Airway epithelial cell (primary cell): ENCODE measurements around the gene EIF3B. TPM values are rescaled to one million over a fixed set of nuclear protein-coding genes. Genes with fewer than 3 reads are reported as not detected.

Source experiments
- total RNA-seq: library from RNA; depleted of rRNA; stranded (reverse); fragments of >200 nt; gene quantifications from 2 replicates; pipeline ENCODE4 v1.2.3, GENCODE V29; 2015

Gene EIF3B
- 170 and 180 TPM in 2 replicates for total RNA-seq

GRCh38 chr7:2354186-2354938, at the start of gene EIF3B:
Gene EIF3B (plus strand): TSS chr7:2354827. CDS start chr7:2354922, 95 bp downstream.

DNA sequence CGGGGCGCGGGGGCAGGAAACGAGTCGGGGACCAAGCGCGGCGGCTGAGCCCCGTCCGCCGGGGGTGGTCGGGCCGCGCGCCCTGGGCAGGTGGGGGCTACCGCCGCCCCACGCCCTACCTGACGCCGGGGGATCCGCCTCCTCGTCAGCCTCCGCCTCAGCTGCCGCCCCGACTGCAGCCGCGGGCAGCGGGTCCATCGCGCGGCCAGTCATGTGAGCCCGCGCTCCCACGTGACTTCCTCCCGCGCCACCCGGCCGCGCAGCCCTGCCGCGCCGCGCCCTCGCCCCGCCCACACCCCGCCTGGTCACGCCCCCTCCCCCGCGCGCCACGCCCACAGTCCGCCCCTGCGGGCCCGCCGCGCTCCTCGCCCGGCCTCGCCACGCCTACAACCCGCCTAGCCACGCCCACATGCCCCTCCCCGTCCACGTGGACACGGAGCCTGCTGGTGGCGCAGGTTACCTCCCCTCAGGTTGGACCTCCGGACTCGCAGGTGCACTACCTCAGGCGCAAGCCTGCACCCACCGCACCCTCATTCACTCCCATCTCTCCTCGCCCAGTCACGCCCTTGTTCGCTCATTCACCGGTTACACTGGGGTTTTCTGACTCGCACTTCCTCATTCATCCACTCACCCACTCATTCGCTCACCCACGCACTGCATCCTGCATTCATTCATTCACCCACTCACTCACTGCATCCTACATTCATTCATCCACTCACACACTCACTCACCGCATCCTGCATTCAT, 40.2 kb upstream of the EIF3B start, which contains the start of gene SNX8:
TSS of gene SNX8 (minus strand) at position 233 of the 747 bp plus-strand sequence. CDS start at position 213, 20 bp downstream.

DNA sequence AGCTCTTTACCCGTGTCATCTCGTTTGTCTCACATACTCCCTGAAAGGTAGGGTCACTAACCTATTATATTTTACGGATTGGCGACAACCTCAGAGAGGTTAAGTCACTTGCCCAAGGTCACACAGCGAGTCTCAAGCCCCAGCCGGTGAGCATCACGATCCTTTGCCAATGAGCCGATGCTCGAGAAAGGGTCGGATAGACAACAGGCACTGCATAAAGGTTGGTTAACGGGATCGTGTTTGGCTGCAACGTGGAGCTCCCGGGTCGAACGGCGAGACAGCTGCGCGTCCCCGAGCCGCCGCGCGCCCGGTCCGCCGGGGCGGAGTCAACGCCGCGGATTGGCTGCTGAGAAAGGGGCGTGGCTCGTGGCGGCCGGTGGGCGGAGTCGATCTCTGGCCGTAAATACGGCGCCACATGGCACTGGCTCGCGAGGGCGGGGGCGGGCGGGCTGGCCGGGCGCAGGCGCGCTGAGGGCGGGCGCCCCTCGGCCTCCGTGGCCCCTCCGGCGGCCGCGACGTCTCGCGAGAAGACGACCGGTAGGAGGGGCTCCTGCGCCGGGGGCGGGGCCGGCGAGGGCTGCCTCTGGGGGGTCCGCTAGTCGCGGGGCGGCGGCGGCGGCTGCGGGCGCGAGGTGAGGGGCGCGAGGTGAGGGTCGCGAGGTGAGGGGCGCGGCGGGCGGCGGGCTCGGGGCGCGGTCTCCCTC, 48.5 kb downstream of the EIF3B start, which contains the start of gene CHST12:
TSS of gene CHST12 (plus strand) at position 598 of the 704 bp plus-strand sequence. CDS start 29,029 bp downstream, outside the sequence.

Other genes starting within 250 kb of the EIF3B start
- gene MAD1L1, start 121.9 kb upstream of the EIF3B start, total RNA-seq, result 42.9 and 50.7 TPM in 2 replicates
- gene MRM2, start 112.6 kb upstream of the EIF3B start, total RNA-seq, result 20.9 and 27.9 TPM in 2 replicates
- 50.9 and 56.2 TPM in 2 replicates for gene NUDT1, start 112.6 kb upstream of the EIF3B start, total RNA-seq
- 9.3 and 32.9 TPM in 2 replicates for gene SNX8, start 40.4 kb upstream of the EIF3B start, total RNA-seq
- gene CHST12, start 48.8 kb downstream of the EIF3B start, total RNA-seq, result 7.8 and 8.8 TPM in 2 replicates
- not detected in 2 replicates for gene GRIFIN, start 121.6 kb downstream of the EIF3B start, total RNA-seq
- gene LFNG, start 164.9 kb downstream of the EIF3B start, total RNA-seq, result 44.6 and 46.8 TPM in 2 replicates
- gene BRAT1, start 200.7 kb downstream of the EIF3B start, total RNA-seq, result 44.8 and 53.7 TPM in 2 replicates
- 8.1 and 14.4 TPM in 2 replicates for gene IQCE, start 204.2 kb downstream of the EIF3B start, total RNA-seq